ENCODE results near the gene PCSK5.
"Not testable (repeated sequence)": the region's sequence is repeated elsewhere in the genome, so short reads cannot be mapped to it uniquely, and the experiment has no call there.

The PCSK5 gene

GRCh38 chr9:76321195-76321828 lies 430.8 kb downstream of the PCSK5 start:
- no peak overlapping the region for H3K27ac Mint-ChIP-seq
- H3K27me3 Mint-ChIP-seq (ENCODE audit: low read depth): no peaks in the 10 kb centered on the region
- no peaks in the 10 kb centered on the region for H3K36me3 Mint-ChIP-seq (ENCODE audit: low read depth)
- H3K4me3 Mint-ChIP-seq: no peak overlapping the region
- no peaks in the 10 kb centered on the region for H3K9me3 Mint-ChIP-seq
- H3K4me1 Mint-ChIP-seq (ENCODE audit: low read depth): no peaks in the 10 kb centered on the region

GRCh38 chr9:76322810-76323209 lies 432.3 kb downstream of the PCSK5 start:
- Mint-ChIP-seq H3K4me3 (no peak overlapping the region), H3K27me3 (ENCODE audit: low read depth) (no peaks in the 10 kb centered on the region), H3K27ac (no peak overlapping the region), H3K9me3 (no peaks in the 10 kb centered on the region), H3K36me3 (ENCODE audit: low read depth) (no peaks in the 10 kb centered on the region), H3K4me1 (ENCODE audit: low read depth) (no peaks in the 10 kb centered on the region)

- no peaks in the 10 kb centered on the region for H3K4me1 Mint-ChIP-seq (ENCODE audit: low read depth)
- H3K27ac Mint-ChIP-seq: no peak overlapping the region
- H3K4me3 Mint-ChIP-seq: no peak overlapping the region
- H3K9me3 Mint-ChIP-seq: no peaks in the 10 kb centered on the region
- H3K36me3 Mint-ChIP-seq (ENCODE audit: low read depth): no peaks in the 10 kb centered on the region
- H3K27me3 Mint-ChIP-seq (ENCODE audit: low read depth): no peaks in the 10 kb centered on the region
These were observed 433.0 kb downstream of the PCSK5 start for GRCh38 chr9:76323490-76323889.

DNA sequence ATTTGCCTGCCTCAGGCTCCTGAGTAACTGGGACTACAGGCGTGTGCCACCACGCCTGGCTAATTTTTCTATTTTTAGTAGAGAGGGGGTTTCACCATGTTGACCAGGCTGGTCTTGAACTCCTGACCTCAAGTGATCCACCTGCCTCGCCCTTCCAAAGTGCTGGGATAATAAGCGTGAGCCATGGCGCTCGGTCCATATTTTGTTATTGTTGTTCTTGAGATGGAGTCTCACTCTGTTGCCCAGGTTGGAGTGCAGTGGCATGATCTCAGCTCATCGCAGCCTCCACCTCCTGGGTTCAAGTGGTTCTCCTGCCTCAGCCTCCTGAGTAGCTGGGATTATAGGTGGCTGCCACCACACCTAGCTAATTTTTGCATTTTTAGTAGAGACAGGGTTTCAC lies 433.6 kb downstream of the PCSK5 start:
- H3K27ac Mint-ChIP-seq; H3K36me3 Mint-ChIP-seq (ENCODE audit: low read depth); H3K4me1 Mint-ChIP-seq (ENCODE audit: low read depth); H3K9me3 Mint-ChIP-seq; H3K4me3 Mint-ChIP-seq; H3K27me3 Mint-ChIP-seq (ENCODE audit: low read depth): not testable (repeated sequence)

DNA sequence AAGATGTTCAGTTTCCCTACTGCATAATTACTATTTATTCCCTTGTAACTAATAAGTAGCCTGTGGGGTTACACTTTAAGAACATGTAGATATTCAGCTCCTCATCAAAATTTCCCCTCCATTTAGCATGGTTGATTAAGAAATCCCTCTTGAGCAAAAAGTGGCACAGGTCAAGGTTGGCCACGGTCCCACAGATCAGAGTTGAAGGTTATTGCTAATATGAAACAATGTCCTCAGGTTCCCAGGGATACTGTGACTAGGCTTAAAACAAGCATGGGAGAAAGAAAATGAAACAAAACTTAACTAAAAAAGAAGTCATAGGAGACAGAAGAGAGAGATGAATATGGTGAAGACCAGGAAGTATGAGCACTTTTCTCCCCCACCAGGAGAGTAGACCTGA lies 439.6 kb downstream of the PCSK5 start:
- Mint-ChIP-seq H3K36me3 (ENCODE audit: low read depth) (no peaks in the 10 kb centered on the region), H3K9me3 (no peaks in the 10 kb centered on the region), H3K27ac (no peak overlapping the region), H3K4me3 (no peak overlapping the region), H3K27me3 (ENCODE audit: low read depth) (peaks cover 3% of the 10 kb centered on the region), H3K4me1 (ENCODE audit: low read depth) (no peaks in the 10 kb centered on the region)

- H3K36me3 Mint-ChIP-seq (ENCODE audit: low read depth): no peaks in the 10 kb centered on the region
- no peak overlapping the region for H3K4me3 Mint-ChIP-seq
- no peaks in the 10 kb centered on the region for H3K4me1 Mint-ChIP-seq (ENCODE audit: low read depth)
- H3K9me3 Mint-ChIP-seq: no peaks in the 10 kb centered on the region
- H3K27ac Mint-ChIP-seq: no peak overlapping the region
- H3K27me3 Mint-ChIP-seq (ENCODE audit: low read depth): peaks cover 3% of the 10 kb centered on the region
These were observed 442.9 kb downstream of the PCSK5 start for GRCh38 chr9:76333388-76333787.

DNA sequence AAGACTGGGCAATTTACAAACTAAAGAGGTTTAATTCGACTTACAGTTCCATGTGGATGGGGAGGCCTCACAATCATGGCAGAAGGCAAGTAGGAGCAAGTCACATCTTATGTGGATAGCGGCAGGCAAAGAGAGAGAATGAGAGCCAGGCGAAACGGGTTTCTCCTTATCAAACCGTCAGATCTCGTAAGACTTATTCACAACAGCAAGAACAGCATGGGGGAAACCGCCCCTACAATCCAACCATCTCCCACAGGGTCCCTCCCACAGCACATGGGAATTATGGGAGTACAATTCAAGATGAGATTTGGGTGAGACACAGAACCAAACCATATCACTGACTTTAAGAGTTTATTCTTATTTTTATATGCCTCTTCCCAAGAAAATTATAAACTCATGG lies 443.5 kb downstream of the PCSK5 start:
- H3K9me3 Mint-ChIP-seq: no peaks in the 10 kb centered on the region
- H3K4me3 Mint-ChIP-seq: no peak overlapping the region
- H3K36me3 Mint-ChIP-seq (ENCODE audit: low read depth): no peaks in the 10 kb centered on the region
- no peak overlapping the region for H3K27ac Mint-ChIP-seq
- peaks cover 3% of the 10 kb centered on the region for H3K27me3 Mint-ChIP-seq (ENCODE audit: low read depth)
- H3K4me1 Mint-ChIP-seq (ENCODE audit: low read depth): no peaks in the 10 kb centered on the region

- peaks cover 3% of the 10 kb centered on the region for H3K27me3 Mint-ChIP-seq (ENCODE audit: low read depth)
- H3K4me3 Mint-ChIP-seq: no peak overlapping the region
- H3K4me1 Mint-ChIP-seq (ENCODE audit: low read depth): no peaks in the 10 kb centered on the region
- no peak overlapping the region for H3K27ac Mint-ChIP-seq
- H3K36me3 Mint-ChIP-seq (ENCODE audit: low read depth): no peaks in the 10 kb centered on the region
- H3K9me3 Mint-ChIP-seq: no peaks in the 10 kb centered on the region
These were observed 445.6 kb downstream of the PCSK5 start for GRCh38 chr9:76336027-76336426.

DNA sequence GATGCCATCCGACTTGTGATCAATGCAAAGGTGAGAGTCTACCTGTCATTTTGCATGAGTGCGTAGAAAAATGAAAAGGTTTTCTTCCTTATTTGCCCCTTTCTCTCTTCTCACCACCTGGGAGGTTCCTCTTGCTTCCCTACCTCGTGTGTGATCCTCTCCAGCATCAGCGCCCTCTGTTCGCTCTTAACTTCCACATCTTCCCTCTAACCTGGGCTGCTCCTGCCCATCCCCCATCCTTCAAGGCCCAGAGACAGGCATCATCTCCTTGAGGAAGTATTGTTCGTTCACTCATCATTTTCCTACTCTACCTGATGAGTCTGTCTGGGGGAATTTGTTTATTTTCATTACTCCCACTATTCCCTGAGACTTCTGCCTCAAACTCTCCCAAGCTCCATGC lies 447.9 kb downstream of the PCSK5 start:
- no peak overlapping the region for H3K27ac Mint-ChIP-seq
- peaks cover under 1% of the 10 kb centered on the region for H3K27me3 Mint-ChIP-seq (ENCODE audit: low read depth)
- H3K4me3 Mint-ChIP-seq: no peak overlapping the region
- no peaks in the 10 kb centered on the region for H3K36me3 Mint-ChIP-seq (ENCODE audit: low read depth)
- H3K4me1 Mint-ChIP-seq (ENCODE audit: low read depth): no peaks in the 10 kb centered on the region
- no peaks in the 10 kb centered on the region for H3K9me3 Mint-ChIP-seq

DNA sequence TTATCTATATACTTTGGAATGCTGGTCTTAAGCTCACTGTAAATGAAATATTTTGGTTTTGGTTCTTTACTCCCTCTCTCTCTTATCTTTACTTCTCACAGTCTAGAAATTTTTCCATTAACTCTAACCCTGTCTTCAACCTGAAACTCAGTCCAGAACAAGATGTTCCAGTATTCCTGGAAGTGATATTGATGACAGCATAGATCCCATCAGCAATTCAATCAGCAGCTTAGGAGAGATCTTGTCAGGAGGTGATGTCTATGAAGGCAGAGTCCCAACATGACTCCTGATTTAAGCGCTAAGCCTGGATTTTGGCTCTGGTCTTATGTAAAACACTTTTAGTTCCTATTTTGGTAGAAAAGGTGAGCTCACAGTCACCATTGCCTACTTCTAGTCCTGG lies 451.1 kb downstream of the PCSK5 start:
- Mint-ChIP-seq H3K9me3 (no peaks in the 10 kb centered on the region), H3K4me3 (no peak overlapping the region), H3K27me3 (ENCODE audit: low read depth) (peaks cover 4% of the 10 kb centered on the region), H3K27ac (no peak overlapping the region), H3K4me1 (ENCODE audit: low read depth) (no peaks in the 10 kb centered on the region), H3K36me3 (ENCODE audit: low read depth) (no peaks in the 10 kb centered on the region)

GRCh38 chr9:76342201-76342600 lies 451.7 kb downstream of the PCSK5 start:
- no peaks in the 10 kb centered on the region for H3K9me3 Mint-ChIP-seq

DNA sequence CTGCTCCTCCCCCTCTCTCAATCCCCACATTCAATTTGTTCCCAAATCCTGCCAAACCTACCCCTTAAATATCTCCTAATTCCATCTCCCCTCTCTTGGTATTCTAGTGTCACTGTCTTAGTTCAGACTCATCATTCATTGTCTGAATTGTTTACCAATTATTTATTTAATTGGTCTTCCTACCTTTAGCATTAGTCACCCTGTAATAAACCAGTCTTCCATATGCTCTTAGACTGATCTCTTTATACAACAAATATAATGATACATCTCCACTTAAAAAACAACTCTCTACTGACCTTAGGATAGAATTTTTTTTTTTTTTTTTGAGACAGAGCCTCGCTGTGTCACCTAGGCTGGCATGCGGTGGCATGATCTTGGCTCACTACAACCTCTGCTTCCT lies 452.4 kb downstream of the PCSK5 start:
- Mint-ChIP-seq H3K36me3 (ENCODE audit: low read depth) (no peaks in the 10 kb centered on the region), H3K4me1 (ENCODE audit: low read depth) (no peaks in the 10 kb centered on the region), H3K4me3 (no peak overlapping the region), H3K27me3 (ENCODE audit: low read depth) (peaks cover 4% of the 10 kb centered on the region), H3K27ac (no peak overlapping the region), H3K9me3 (no peaks in the 10 kb centered on the region)

More at GRCh38 chr9:76342201-76342600, 451.7 kb downstream of the PCSK5 start:
- Mint-ChIP-seq H3K27me3 (ENCODE audit: low read depth) (peaks cover 4% of the 10 kb centered on the region), H3K4me1 (ENCODE audit: low read depth) (no peaks in the 10 kb centered on the region), H3K27ac (no peak overlapping the region), H3K4me3 (no peak overlapping the region), H3K36me3 (ENCODE audit: low read depth) (no peaks in the 10 kb centered on the region)

DNA sequence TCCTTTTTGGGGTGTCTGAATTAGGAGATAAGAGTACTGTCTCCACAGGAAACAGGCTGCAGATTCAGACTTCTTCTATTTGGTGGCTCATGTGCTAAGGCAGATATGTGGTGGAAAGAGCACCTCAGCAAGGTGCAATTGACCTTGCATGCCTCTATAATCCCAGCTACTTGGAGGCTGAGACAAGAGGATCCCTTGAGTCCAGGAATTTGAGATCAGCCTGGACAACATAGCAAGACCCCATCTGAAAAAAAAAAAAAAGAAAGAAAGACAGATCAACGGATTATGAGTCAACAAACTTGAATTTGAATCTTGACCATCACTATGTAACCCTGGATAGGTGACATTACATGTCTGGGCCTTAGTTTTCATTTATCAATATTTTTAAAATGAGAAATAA lies 459.4 kb downstream of the PCSK5 start:
- peaks cover 4% of the 10 kb centered on the region for H3K27me3 Mint-ChIP-seq (ENCODE audit: low read depth)
- no peaks in the 10 kb centered on the region for H3K9me3 Mint-ChIP-seq
- H3K36me3 Mint-ChIP-seq (ENCODE audit: low read depth): no peaks in the 10 kb centered on the region
- H3K27ac Mint-ChIP-seq: no peak overlapping the region
- no peak overlapping the region for H3K4me3 Mint-ChIP-seq
- H3K4me1 Mint-ChIP-seq (ENCODE audit: low read depth): no peaks in the 10 kb centered on the region

- no peak overlapping the region for H3K27ac Mint-ChIP-seq
- no peaks in the 10 kb centered on the region for H3K4me1 Mint-ChIP-seq (ENCODE audit: low read depth)
- H3K27me3 Mint-ChIP-seq (ENCODE audit: low read depth): peaks cover 4% of the 10 kb centered on the region
- no peaks in the 10 kb centered on the region for H3K9me3 Mint-ChIP-seq
- H3K36me3 Mint-ChIP-seq (ENCODE audit: low read depth): no peaks in the 10 kb centered on the region
- H3K4me3 Mint-ChIP-seq: no peak overlapping the region
These were observed 460.5 kb downstream of the PCSK5 start for GRCh38 chr9:76351006-76351405.

- Mint-ChIP-seq H3K27ac (no peak overlapping the region), H3K4me1 (ENCODE audit: low read depth) (no peaks in the 10 kb centered on the region), H3K27me3 (ENCODE audit: low read depth) (peaks cover 4% of the 10 kb centered on the region), H3K9me3 (no peaks in the 10 kb centered on the region), H3K4me3 (no peak overlapping the region), H3K36me3 (ENCODE audit: low read depth) (no peaks in the 10 kb centered on the region)
These were observed 461.6 kb downstream of the PCSK5 start for GRCh38 chr9:76352026-76352620.

DNA sequence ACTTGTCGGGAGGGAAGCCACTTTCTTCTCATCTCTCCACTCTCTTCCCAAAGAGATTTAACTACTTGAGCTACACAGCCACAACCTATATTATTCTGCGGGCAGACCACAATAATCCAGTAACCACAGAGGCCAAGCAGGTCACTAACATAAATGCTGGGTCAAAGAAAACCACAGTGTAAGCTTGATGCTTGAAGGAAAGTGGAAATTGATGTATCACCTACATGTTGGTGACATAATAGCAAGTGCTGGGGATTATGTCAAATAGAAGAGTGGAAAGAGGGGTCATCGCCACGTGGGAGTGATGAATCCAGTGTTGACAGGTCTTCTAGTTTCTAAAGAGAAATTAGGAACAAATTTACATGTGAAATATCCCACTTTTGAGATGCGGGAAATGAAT lies 462.8 kb downstream of the PCSK5 start:
- H3K27ac Mint-ChIP-seq: no peak overlapping the region
- no peak overlapping the region for H3K4me3 Mint-ChIP-seq
- no peaks in the 10 kb centered on the region for H3K4me1 Mint-ChIP-seq (ENCODE audit: low read depth)
- H3K27me3 Mint-ChIP-seq (ENCODE audit: low read depth): peaks cover 4% of the 10 kb centered on the region
- no peaks in the 10 kb centered on the region for H3K9me3 Mint-ChIP-seq
- H3K36me3 Mint-ChIP-seq (ENCODE audit: low read depth): no peaks in the 10 kb centered on the region
